ENCODE measurements around the gene GGTLC1. TPM values are rescaled to one million over a fixed set of nuclear protein-coding genes. Genes with fewer than 3 reads are reported as not detected.

The GGTLC1 gene
- total RNA-seq, 4 donors from 2014 or later, result not detected

DNA sequence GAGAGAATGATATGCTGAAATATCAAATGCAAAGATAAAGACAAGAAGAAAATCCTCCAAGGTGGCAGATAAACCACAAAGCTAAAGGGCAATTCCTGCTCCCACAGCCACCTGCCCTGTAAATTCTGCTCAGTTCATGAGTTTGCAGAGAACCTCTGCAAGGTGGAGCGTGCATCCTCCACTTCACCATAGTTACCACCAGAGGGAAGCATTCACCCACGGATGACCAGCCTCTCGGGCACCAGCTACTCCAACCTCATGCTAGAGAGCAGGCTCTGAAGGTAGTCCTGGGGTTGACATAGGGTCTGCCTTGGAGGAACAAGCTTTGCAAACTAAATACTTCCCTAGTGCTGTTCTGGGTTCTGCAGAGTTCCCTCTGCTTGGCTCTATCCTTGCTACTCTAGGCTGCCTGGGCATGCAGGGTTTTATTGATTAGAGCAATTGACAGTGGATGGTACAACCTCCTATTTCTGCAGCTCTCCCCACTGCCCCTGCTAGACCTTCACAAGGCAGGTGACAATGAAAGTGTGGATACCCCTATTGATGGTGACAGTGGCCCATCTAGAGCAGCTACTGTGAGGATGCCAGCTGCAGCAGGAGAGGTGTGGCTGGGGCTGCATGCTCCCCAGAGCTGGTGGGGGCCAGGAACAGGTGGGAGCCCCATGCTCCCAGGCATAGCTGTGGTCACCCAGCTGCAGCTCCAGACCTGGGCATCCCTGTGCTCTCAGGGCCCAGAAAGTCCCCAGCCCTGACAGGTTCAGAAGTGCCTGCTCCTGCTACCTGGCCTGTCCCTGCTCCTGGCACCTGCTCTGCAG, 51.1 kb downstream of the GGTLC1 start:
- Histone ChIP-seq H3K27ac (replicated peaks in 1 of 4) (no peak overlapping the region), H3K9me3 (no peaks in the 10 kb centered on the region), H3K4me1 (peaks cover 0 to 3% (median 0%) of the 10 kb centered on the region in 4 donors), H3K27me3 (peaks cover 0 to 8% (median 0%) of the 10 kb centered on the region in 4 donors), H3K4me3 (no peak overlapping the region), H3K36me3 (no peaks in the 10 kb centered on the region)
- 0% methylated on average over 3 of the region's 3 CpGs for WGBS
- DNase-seq (ENCODE audit: extremely low spot score), result peak; percentile 90
- TF ChIP-seq, protein P1, sequence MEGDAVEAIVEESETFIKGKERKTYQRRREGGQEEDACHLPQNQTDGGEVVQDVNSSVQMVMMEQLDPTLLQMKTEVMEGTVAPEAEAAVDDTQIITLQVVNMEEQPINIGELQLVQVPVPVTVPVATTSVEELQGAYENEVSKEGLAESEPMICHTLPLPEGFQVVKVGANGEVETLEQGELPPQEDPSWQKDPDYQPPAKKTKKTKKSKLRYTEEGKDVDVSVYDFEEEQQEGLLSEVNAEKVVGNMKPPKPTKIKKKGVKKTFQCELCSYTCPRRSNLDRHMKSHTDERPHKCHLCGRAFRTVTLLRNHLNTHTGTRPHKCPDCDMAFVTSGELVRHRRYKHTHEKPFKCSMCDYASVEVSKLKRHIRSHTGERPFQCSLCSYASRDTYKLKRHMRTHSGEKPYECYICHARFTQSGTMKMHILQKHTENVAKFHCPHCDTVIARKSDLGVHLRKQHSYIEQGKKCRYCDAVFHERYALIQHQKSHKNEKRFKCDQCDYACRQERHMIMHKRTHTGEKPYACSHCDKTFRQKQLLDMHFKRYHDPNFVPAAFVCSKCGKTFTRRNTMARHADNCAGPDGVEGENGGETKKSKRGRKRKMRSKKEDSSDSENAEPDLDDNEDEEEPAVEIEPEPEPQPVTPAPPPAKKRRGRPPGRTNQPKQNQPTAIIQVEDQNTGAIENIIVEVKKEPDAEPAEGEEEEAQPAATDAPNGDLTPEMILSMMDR (IDR thresholded peaks at IDR 0.05), result peak; percentile 70 to 79 (median 78)
- TF ChIP-seq POLR2A (IDR thresholded peaks at IDR 0.05; ENCODE audit: low read depth) (no peak), POLR2AphosphoS5 (IDR thresholded peaks at IDR 0.05) (no peak), EP300 (IDR thresholded peaks at IDR 0.05) (no peak)
- intact Hi-C loops (cut with DNase I), result loop anchor here (5.0 kb wide), 3 partner anchors 45 to 140 kb away; no protein-coding TSS in a partner anchor

Small RNA genes lying within 50 kb of the gene (small RNA-seq; reads per million reads assigned to genes)
- 0 reads per million in 3 donors for gene AL133466.1

Other genes starting within 250 kb of the GGTLC1 start
- gene CST1, start 237.8 kb downstream of the GGTLC1 start, total RNA-seq, result not detected
- 1 to 10 TPM in 1 of 4 donors, under 1 TPM in 2, not detected in 1; 0.45 to 2.1 (median 0.86) TPM for gene CST2, start 162.1 kb downstream of the GGTLC1 start, total RNA-seq
- 1 to 10 TPM in 3 of 4 donors, not detected in 1; 1.4 to 4.5 (median 3.7) TPM for gene CST5, start 109.0 kb downstream of the GGTLC1 start, total RNA-seq